HepG2 (cell line): ENCODE measurements around the gene FAM221A.

Experiments
- CREB1 ChIP-seq, 2 experiments: fragments of 450-650 bp in 1 of 2; IDR thresholded peaks; 2 replicates each; pipeline ENCODE4 v1.6.1; 2016 to 2017; ENCODE audit warnings: control low read depth in 1 of 2, mild to moderate bottlenecking in 1 of 2, missing compliant biosample characterization in 1 of 2, missing genetic modification characterization in 1 of 2
- EP300 ChIP-seq, 3 experiments: sonication (generic) in 1 of 3; formaldehyde crosslinking in 1 of 3; IDR thresholded peaks; 2 replicates each; pipeline versions ENCODE4 v1.5.1 to v1.6.1; 2011 to 2020; ENCODE audit warnings: low read depth in 2 of 3, low read length in 2 of 3, borderline replicate concordance in 1 of 3, improper control_type of control experiment in 1 of 3, mild to moderate bottlenecking in 1 of 3, missing genetic modification reagents in 1 of 3, moderate library complexity in 1 of 3
- KDM5B ChIP-seq: sonication (generic); formaldehyde crosslinking; IDR thresholded peaks from 2 replicates; pipeline ENCODE4 v1.4.0; 2020; ENCODE audit warnings: missing genetic modification reagents, mild to moderate bottlenecking, borderline replicate concordance
- POLR2AphosphoS5 ChIP-seq: IDR thresholded peaks from 2 replicates; pipeline ENCODE4 v1.6.1; 2012; ENCODE audit warnings: low read depth, low read length
- PTBP1 ChIP-seq: fragments of 200-400 bp; formaldehyde crosslinking; IDR thresholded peaks from 2 replicates; pipeline ENCODE4 v1.6.1; 2018; ENCODE audit warnings: low read length, low read depth; ENCODE audit not compliant: poor library complexity, severe bottlenecking
- SUZ12 ChIP-seq: fragments of 150-350 bp; IDR thresholded peaks from 2 replicates; pipeline ENCODE4 v1.6.1; 2014; ENCODE audit warnings: low read depth, low read length
- ZNF274 ChIP-seq: sonication (generic); formaldehyde crosslinking; IDR thresholded peaks from 2 replicates; pipeline ENCODE4 v1.5.1; 2020; ENCODE audit warnings: mild to moderate bottlenecking, missing genetic modification reagents
- ZNF350 ChIP-seq: sonication (generic); formaldehyde crosslinking; IDR thresholded peaks from 2 replicates; pipeline ENCODE4 v1.4.0; 2020; ENCODE audit warnings: mild to moderate bottlenecking, low read depth, missing genetic modification reagents, borderline replicate concordance
- ZNF674 ChIP-seq: sonication (generic); formaldehyde crosslinking; IDR thresholded peaks from 2 replicates; pipeline ENCODE4 v1.5.0; 2020; ENCODE audit warnings: low read depth, mild to moderate bottlenecking, missing genetic modification reagents
- ZNF709 ChIP-seq: sonication (generic); formaldehyde crosslinking; IDR thresholded peaks from 2 replicates; pipeline ENCODE4 v1.5.0; 2020; ENCODE audit warnings: mild to moderate bottlenecking, missing genetic modification reagents
- TF ChIP-seq, protein P1 (sequence below): IDR thresholded peaks from 2 replicates; pipeline ENCODE4 v1.6.1; 2012; ENCODE audit warnings: inconsistent platforms
- TF ChIP-seq, protein P2 (sequence below): sonication (generic); formaldehyde crosslinking; IDR thresholded peaks from 2 replicates; pipeline ENCODE4 v1.4.0; 2020; ENCODE audit warnings: missing genetic modification reagents
- TF ChIP-seq, protein P3 (sequence below): IDR thresholded peaks from 2 replicates; pipeline ENCODE4 v1.6.1; 2016; ENCODE audit warnings: low read depth, control low read depth
- TF ChIP-seq, protein P4 (sequence below): sonication (generic); formaldehyde crosslinking; IDR thresholded peaks from one replicate; pipeline ENCODE4 v1.5.1; 2020; ENCODE audit warnings: mild to moderate bottlenecking, missing genetic modification reagents; ENCODE audit errors: not compliant biosample characterization

DNA sequence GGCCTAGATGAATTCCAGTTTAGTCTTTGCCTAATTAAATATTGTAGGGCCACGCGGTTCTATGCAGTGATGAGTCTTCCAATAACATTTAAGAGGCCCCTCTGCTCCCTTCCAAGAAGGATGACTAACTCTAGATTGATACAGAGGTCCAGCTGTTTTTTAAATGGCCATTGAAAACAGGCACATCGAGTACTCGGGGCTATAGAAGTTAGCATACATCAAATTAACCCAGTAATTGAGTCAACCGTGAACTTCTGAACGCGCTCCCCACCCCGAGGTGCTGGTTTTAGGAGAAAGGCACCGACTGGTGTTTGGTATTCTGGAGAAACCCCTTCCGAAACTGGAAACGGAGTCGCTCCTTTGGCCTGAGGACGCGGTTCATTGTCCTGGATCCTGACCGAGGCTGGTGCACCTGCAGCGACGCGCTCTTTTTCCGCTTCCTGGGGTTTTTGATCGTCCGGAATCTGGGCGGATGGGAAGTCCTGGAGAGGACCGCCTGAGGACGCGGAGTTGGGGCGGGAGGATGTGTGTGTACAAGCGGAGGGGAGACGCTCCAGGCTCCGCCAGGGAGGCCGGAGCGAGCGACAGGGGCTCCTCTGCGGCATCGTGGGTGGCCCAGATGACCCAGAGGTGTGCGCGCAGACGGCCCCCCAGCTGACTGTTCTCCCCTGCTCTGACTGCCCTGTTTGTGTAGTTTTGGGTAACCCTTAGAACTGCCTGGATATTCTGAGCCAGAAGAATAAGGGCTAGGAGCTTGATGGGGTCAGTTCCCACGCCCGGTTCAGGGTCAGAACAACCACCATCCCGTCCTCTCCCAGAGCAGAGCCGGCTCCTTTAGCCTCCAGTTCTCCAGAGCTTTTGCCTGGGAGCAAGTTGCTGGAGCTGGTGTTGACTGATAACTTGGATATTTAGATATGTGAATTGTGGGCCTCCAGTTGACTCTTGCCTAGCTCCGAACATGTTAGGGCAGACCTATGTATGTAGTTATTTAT lies 711 bp downstream of the FAM221A start:
- no peak for TF ChIP-seq PTBP1
- TF ChIP-seq, protein P1, sequence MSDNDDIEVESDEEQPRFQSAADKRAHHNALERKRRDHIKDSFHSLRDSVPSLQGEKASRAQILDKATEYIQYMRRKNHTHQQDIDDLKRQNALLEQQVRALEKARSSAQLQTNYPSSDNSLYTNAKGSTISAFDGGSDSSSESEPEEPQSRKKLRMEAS: no peak
- TF ChIP-seq CREB1 (IDR thresholded peaks at IDR 0.05): no peak
- TF ChIP-seq CREB1 (CRISPR knock-in tag; IDR thresholded peaks at IDR 0.05): no peak
- TF ChIP-seq POLR2AphosphoS5: no peak
- no peak for TF ChIP-seq SUZ12
- no peak for TF ChIP-seq ZNF350
- no peak for TF ChIP-seq KDM5B (CRISPR knock-in tag)
- TF ChIP-seq ZNF674 (CRISPR knock-in tag): no peak
- no peak for TF ChIP-seq ZNF274 (CRISPR knock-in tag)
- TF ChIP-seq EP300 (IDR thresholded peaks at IDR 0.05; ENCODE audit: low read depth in 2 of 2, low read length in 2 of 2): no peak
- TF ChIP-seq EP300 (CRISPR knock-in tag; IDR thresholded peaks at IDR 0.05; ENCODE audit: borderline replicate concordance): no peak
- TF ChIP-seq, protein P2, sequence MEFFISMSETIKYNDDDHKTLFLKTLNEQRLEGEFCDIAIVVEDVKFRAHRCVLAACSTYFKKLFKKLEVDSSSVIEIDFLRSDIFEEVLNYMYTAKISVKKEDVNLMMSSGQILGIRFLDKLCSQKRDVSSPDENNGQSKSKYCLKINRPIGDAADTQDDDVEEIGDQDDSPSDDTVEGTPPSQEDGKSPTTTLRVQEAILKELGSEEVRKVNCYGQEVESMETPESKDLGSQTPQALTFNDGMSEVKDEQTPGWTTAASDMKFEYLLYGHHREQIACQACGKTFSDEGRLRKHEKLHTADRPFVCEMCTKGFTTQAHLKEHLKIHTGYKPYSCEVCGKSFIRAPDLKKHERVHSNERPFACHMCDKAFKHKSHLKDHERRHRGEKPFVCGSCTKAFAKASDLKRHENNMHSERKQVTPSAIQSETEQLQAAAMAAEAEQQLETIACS (CRISPR knock-in tag): no peak
- TF ChIP-seq, protein P3, sequence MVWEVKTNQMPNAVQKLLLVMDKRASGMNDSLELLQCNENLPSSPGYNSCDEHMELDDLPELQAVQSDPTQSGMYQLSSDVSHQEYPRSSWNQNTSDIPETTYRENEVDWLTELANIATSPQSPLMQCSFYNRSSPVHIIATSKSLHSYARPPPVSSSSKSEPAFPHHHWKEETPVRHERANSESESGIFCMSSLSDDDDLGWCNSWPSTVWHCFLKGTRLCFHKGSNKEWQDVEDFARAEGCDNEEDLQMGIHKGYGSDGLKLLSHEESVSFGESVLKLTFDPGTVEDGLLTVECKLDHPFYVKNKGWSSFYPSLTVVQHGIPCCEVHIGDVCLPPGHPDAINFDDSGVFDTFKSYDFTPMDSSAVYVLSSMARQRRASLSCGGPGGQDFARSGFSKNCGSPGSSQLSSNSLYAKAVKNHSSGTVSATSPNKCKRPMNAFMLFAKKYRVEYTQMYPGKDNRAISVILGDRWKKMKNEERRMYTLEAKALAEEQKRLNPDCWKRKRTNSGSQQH (CRISPR knock-in tag): no peak
- no peak for TF ChIP-seq ZNF709 (CRISPR knock-in tag)
- TF ChIP-seq, protein P4, sequence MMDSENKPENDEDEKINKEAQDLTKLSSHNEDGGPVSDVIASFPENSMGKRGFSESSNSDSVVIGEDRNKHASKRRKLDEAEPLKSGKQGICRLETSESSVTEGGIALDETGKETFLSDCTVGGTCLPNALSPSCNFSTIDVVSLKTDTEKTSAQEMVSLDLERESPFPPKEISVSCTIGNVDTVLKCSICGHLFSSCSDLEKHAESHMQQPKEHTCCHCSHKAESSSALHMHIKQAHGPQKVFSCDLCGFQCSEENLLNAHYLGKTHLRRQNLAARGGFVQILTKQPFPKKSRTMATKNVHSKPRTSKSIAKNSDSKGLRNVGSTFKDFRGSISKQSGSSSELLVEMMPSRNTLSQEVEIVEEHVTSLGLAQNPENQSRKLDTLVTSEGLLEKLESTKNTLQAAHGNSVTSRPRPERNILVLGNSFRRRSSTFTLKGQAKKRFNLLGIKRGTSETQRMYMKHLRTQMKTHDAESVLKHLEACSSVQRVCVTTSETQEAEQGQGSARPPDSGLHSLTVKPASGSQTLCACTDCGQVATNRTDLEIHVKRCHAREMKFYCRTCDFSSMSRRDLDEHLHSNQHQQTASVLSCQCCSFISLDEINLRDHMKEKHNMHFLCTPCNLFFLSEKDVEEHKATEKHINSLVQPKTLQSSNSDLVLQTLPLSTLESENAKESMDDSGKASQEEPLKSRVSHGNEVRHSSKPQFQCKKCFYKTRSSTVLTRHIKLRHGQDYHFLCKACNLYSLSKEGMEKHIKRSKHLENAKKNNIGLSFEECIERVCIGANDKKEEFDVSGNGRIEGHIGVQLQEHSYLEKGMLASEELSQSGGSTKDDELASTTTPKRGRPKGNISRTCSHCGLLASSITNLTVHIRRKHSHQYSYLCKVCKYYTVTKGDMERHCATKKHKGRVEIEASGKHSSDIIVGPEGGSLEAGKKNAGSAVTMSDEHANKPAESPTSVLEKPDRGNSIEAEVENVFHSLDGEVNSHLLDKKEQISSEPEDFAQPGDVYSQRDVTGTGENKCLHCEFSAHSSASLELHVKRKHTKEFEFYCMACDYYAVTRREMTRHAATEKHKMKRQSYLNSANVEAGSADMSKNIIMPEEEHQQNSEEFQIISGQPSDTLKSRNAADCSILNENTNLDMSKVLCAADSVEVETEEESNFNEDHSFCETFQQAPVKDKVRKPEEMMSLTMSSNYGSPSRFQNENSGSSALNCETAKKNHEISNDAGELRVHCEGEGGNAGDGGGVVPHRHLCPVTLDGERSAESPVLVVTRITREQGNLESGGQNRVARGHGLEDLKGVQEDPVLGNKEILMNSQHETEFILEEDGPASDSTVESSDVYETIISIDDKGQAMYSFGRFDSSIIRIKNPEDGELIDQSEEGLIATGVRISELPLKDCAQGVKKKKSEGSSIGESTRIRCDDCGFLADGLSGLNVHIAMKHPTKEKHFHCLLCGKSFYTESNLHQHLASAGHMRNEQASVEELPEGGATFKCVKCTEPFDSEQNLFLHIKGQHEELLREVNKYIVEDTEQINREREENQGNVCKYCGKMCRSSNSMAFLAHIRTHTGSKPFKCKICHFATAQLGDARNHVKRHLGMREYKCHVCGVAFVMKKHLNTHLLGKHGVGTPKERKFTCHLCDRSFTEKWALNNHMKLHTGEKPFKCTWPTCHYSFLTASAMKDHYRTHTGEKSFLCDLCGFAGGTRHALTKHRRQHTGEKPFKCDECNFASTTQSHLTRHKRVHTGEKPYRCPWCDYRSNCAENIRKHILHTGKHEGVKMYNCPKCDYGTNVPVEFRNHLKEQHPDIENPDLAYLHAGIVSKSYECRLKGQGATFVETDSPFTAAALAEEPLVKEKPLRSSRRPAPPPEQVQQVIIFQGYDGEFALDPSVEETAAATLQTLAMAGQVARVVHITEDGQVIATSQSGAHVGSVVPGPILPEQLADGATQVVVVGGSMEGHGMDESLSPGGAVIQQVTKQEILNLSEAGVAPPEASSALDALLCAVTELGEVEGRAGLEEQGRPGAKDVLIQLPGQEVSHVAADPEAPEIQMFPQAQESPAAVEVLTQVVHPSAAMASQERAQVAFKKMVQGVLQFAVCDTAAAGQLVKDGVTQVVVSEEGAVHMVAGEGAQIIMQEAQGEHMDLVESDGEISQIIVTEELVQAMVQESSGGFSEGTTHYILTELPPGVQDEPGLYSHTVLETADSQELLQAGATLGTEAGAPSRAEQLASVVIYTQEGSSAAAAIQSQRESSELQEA (CRISPR knock-in tag): no peak
